GM18873 (cell line): Measurements from ENCODE around the gene PRLH.
"Not testable (repeated sequence)": the region's sequence is repeated elsewhere in the genome, so short reads cannot be mapped to it uniquely, and the experiment has no call there.

Source experiments
- ATAC-seq: cut with Tn5 transposase; IDR thresholded peaks from one replicate; pipeline ENCODE4 v1.9.1; 2021; ENCODE audit warnings: mild to moderate bottlenecking, moderate library complexity, moderate number of reproducible peaks; ENCODE audit not compliant: unreplicated experiment, low FRiP score

The PRLH gene

GRCh38 chr2:237577956-237578870, 11.8 kb downstream of the PRLH start:
- no peak for ATAC-seq

- ATAC-seq, result no peak
These were observed 15.0 kb downstream of the PRLH start for GRCh38 chr2:237581326-237581725.

GRCh38 chr2:237581751-237582746, 15.7 kb downstream of the PRLH start:
- no peak for ATAC-seq

GRCh38 chr2:237583385-237584295, 17.3 kb downstream of the PRLH start:
- no peak for ATAC-seq

GRCh38 chr2:237585590-237586221, 19.3 kb downstream of the PRLH start:
- no peak for ATAC-seq

- no peak for ATAC-seq
These were observed 21.8 kb downstream of the PRLH start for GRCh38 chr2:237588044-237588696.

GRCh38 chr2:237590272-237591140, 24.1 kb downstream of the PRLH start, which contains the start of gene RAB17:
TSS of gene RAB17 (minus strand) at chr2:237590734. CDS start at chr2:237586154, 4,580 bp downstream.
- no peak for ATAC-seq

GRCh38 chr2:237591141-237591881, 24.9 kb downstream of the PRLH start:
- no peak for ATAC-seq

- ATAC-seq, result no peak
These were observed 26.1 kb downstream of the PRLH start for GRCh38 chr2:237592425-237592980.

GRCh38 chr2:237593036-237593435, 26.7 kb downstream of the PRLH start:
- no peak for ATAC-seq

- no peak for ATAC-seq
These were observed 27.4 kb downstream of the PRLH start for GRCh38 chr2:237593596-237594320.

GRCh38 chr2:237594514-237594871, 28.1 kb downstream of the PRLH start:
- ATAC-seq, result no peak

- not testable (repeated sequence) for ATAC-seq
These were observed 29.6 kb downstream of the PRLH start for GRCh38 chr2:237595829-237596519.

GRCh38 chr2:237596520-237597195, 30.3 kb downstream of the PRLH start:
- no peak for ATAC-seq
